Astrocyte (in vitro differentiated cells and primary cell): ENCODE results near the gene VEPH1. TPM values are rescaled to one million over a fixed set of nuclear protein-coding genes. Genes with fewer than 3 reads are reported as not detected.

Experiments
- DNase-seq: peaks from one replicate; pipeline ENCODE4 v3.0.0-alpha.2; 2010; ENCODE audit warnings: low read depth
- FAIRE-seq: peaks from 2 replicates; lab custom pipeline; 2011; peaks lifted over from hg19 to GRCh38; lab: Jason Lieb, UNC
- H2AFZ ChIP-seq: 2 replicates; pipeline ENCODE4 v1.6.0; 2012; ENCODE audit warnings: low read depth, low read length, inconsistent platforms
- H3K27ac ChIP-seq: 2 replicates; pipeline ENCODE4 v1.5.1; 2011; ENCODE audit warnings: low read depth, low read length, inconsistent platforms
- H3K27me3 ChIP-seq: 2 replicates; pipeline ENCODE4 v1.6.0; 2011; ENCODE audit warnings: low read length, inconsistent platforms; ENCODE audit not compliant: insufficient read depth
- H3K36me3 ChIP-seq: 2 replicates; pipeline ENCODE4 v1.5.1; 2011; ENCODE audit warnings: low read length, inconsistent platforms; ENCODE audit not compliant: insufficient read depth
- H3K4me1 ChIP-seq: 2 replicates; pipeline ENCODE4 v1.5.1; 2011; ENCODE audit warnings: low read length, inconsistent platforms; ENCODE audit not compliant: insufficient read depth
- H3K4me2 ChIP-seq: 2 replicates; pipeline ENCODE4 v1.6.0; 2012; ENCODE audit warnings: low read length, inconsistent platforms
- H3K4me3 ChIP-seq: 2 replicates; pipeline ENCODE4 v1.5.1; 2011; ENCODE audit warnings: low read depth, mild to moderate bottlenecking, low read length, inconsistent platforms; ENCODE audit not compliant: insufficient read depth
- H3K79me2 ChIP-seq: 2 replicates; pipeline ENCODE4 v1.6.0; 2012; ENCODE audit warnings: mild to moderate bottlenecking, low read length, inconsistent platforms; ENCODE audit not compliant: insufficient read depth
- H3K9ac ChIP-seq: 2 replicates; pipeline ENCODE4 v1.6.0; 2012; ENCODE audit warnings: mild to moderate bottlenecking, low read length, inconsistent platforms
- H3K9me3 ChIP-seq: 2 replicates; pipeline ENCODE4 v1.5.1; 2012; ENCODE audit warnings: low read depth, mild to moderate bottlenecking, low read length, inconsistent platforms; ENCODE audit not compliant: insufficient read depth
- H4K20me1 ChIP-seq: 2 replicates; pipeline ENCODE4 v1.6.0; 2012; ENCODE audit warnings: low read length, inconsistent platforms; ENCODE audit not compliant: insufficient read depth
- H3K27ac Mint-ChIP-seq: one replicate; pipeline ENCODE4 v1.8.0; 2021; ENCODE audit warnings: mild to moderate bottlenecking, mixed read lengths; ENCODE audit not compliant: unreplicated experiment
- H3K27me3 Mint-ChIP-seq: one replicate; pipeline ENCODE4 v1.8.0; 2021; ENCODE audit warnings: low read depth, mixed read lengths; ENCODE audit not compliant: unreplicated experiment
- H3K36me3 Mint-ChIP-seq: one replicate; pipeline ENCODE4 v1.8.0; 2021; ENCODE audit warnings: low read depth, mixed read lengths; ENCODE audit not compliant: unreplicated experiment
- H3K4me1 Mint-ChIP-seq: one replicate; pipeline ENCODE4 v1.8.0; 2021; ENCODE audit warnings: low read depth, mixed read lengths; ENCODE audit not compliant: unreplicated experiment
- H3K4me3 Mint-ChIP-seq: one replicate; pipeline ENCODE4 v1.8.0; 2021; ENCODE audit warnings: mild to moderate bottlenecking, moderate library complexity, mixed read lengths; ENCODE audit not compliant: unreplicated experiment
- H3K9me3 Mint-ChIP-seq: one replicate; pipeline ENCODE4 v1.8.0; 2021; ENCODE audit warnings: mild to moderate bottlenecking, mixed read lengths; ENCODE audit not compliant: unreplicated experiment
- EZH2 ChIP-seq: IDR thresholded peaks from 2 replicates; pipeline ENCODE4 v1.6.1; 2012; ENCODE audit warnings: mild to moderate bottlenecking, low read length, inconsistent platforms; ENCODE audit not compliant: insufficient read depth
- total RNA-seq: library from RNA; stranded (reverse); gene quantifications from 2 replicates; pipeline ENCODE4 v1.2.1, GENCODE V29; 2021
- TF ChIP-seq, protein P1 (sequence below): IDR thresholded peaks from 2 replicates; pipeline ENCODE4 v1.5.1; 2011; ENCODE audit warnings: low read depth, mild to moderate bottlenecking, inconsistent platforms, low read length, moderate library complexity; ENCODE audit not compliant: insufficient read depth

Gene VEPH1
- total RNA-seq, 1 donor from 2014 or later = 9.4 TPM

DNA sequence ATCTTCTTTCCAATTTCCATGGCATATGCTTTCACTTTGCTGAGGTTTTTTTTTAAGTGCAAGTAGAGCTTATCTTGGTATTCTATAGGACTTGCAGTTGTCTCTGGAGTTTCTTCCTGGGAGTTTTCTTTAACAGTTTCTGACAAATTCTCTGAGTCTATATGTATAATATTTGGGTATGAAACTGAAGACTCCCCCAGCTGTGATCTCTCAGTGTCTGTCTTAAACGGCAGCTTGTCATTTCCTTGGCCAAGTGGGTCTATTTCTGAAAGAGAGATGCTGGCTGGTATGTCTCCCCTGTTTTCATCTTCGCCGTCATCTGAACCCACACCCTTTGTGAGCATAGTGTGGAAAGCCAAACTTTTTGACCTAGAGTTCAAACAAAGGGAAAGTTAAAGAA, 139.8 kb downstream of the VEPH1 start:
- peaks cover 16% of the 10 kb centered on the region for H3K4me1 ChIP-seq
- H3K79me2 ChIP-seq = no peaks in the 10 kb centered on the region
- Mint-ChIP-seq H3K27me3 (no peaks in the 10 kb centered on the region), H3K9me3 (no peaks in the 10 kb centered on the region), H3K4me3 (no peak overlapping the region), H3K4me1 (peaks cover 21% of the 10 kb centered on the region), H3K36me3 (no peaks in the 10 kb centered on the region), H3K27ac (no peak overlapping the region)
- H3K27me3 ChIP-seq = no peaks in the 10 kb centered on the region
- H3K36me3 ChIP-seq = no peaks in the 10 kb centered on the region
- H3K27ac ChIP-seq = no peak overlapping the region
- H4K20me1 ChIP-seq = no peaks in the 10 kb centered on the region
- no peak for TF ChIP-seq EZH2
- TF ChIP-seq, protein P1, sequence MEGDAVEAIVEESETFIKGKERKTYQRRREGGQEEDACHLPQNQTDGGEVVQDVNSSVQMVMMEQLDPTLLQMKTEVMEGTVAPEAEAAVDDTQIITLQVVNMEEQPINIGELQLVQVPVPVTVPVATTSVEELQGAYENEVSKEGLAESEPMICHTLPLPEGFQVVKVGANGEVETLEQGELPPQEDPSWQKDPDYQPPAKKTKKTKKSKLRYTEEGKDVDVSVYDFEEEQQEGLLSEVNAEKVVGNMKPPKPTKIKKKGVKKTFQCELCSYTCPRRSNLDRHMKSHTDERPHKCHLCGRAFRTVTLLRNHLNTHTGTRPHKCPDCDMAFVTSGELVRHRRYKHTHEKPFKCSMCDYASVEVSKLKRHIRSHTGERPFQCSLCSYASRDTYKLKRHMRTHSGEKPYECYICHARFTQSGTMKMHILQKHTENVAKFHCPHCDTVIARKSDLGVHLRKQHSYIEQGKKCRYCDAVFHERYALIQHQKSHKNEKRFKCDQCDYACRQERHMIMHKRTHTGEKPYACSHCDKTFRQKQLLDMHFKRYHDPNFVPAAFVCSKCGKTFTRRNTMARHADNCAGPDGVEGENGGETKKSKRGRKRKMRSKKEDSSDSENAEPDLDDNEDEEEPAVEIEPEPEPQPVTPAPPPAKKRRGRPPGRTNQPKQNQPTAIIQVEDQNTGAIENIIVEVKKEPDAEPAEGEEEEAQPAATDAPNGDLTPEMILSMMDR = no peak
- FAIRE-seq = peak; percentile 39
- H2AFZ ChIP-seq = no peak overlapping the region
- no peak overlapping the region for H3K4me3 ChIP-seq
- no peak overlapping the region for H3K4me2 ChIP-seq
- DNase-seq = no peak
- H3K9me3 ChIP-seq = no peaks in the 10 kb centered on the region
- H3K9ac ChIP-seq = no peak overlapping the region

DNA sequence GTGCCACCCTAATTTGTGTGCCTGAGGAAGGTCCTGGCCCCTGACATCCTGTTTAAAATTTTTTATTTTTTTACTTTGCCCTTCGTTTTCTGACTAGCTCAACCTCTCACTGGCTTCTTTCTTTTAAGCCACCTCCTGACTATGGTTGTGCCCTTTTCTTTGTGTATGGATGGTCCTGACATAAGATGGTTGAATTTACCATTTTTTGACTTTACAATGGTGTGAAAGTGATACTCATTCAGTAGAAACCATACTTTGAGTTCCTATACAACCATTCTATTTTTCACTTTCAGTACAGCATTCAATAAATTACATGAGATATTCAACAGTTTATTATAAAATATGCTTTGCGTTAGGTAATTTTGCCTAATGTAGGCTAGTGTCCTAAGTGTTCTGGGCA, 140.9 kb downstream of the VEPH1 start:
- H3K36me3 ChIP-seq = no peaks in the 10 kb centered on the region
- Mint-ChIP-seq H3K4me1 (peaks cover 21% of the 10 kb centered on the region), H3K27me3 (no peaks in the 10 kb centered on the region), H3K36me3 (no peaks in the 10 kb centered on the region), H3K27ac (no peak overlapping the region), H3K4me3 (no peak overlapping the region), H3K9me3 (no peaks in the 10 kb centered on the region)
- no peaks in the 10 kb centered on the region for H3K27me3 ChIP-seq
- H3K4me3 ChIP-seq = no peak overlapping the region
- H3K79me2 ChIP-seq = no peaks in the 10 kb centered on the region
- no peaks in the 10 kb centered on the region for H3K9me3 ChIP-seq
- FAIRE-seq = no peak
- DNase-seq = no peak
- no peak overlapping the region for H2AFZ ChIP-seq
- no peaks in the 10 kb centered on the region for H4K20me1 ChIP-seq
- no peak overlapping the region for H3K27ac ChIP-seq
- peaks cover 16% of the 10 kb centered on the region for H3K4me1 ChIP-seq
- TF ChIP-seq, protein P1 = no peak
- no peak for TF ChIP-seq EZH2
- H3K9ac ChIP-seq = no peak overlapping the region
- no peak overlapping the region for H3K4me2 ChIP-seq

DNA sequence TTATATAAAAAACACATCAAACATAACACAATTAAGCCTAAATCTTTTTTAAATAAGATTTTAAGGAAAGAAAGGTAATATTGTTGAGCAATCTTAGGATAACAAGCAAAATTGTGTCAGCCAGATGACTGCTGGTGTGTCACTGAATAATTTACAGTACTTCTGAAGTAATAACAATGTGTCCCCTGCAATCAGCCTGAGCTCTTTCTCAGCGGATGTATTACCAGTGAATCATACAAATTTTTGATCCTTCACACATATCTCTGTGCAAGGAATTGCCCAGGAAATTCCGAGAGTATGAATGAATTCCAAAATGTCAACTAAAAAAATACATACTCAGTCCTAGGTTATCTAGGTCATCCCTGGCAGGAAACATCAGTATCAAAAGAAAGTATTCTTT, 143.2 kb downstream of the VEPH1 start:
- H3K9me3 ChIP-seq = no peaks in the 10 kb centered on the region
- Mint-ChIP-seq H3K27me3 (peaks cover 2% of the 10 kb centered on the region), H3K27ac (peak overlapping the region; percentile 67), H3K4me1 (peaks cover 17% of the 10 kb centered on the region), H3K36me3 (no peaks in the 10 kb centered on the region), H3K9me3 (no peaks in the 10 kb centered on the region), H3K4me3 (no peak overlapping the region)
- H3K4me2 ChIP-seq = peak overlapping the region; percentile 38
- H3K4me1 ChIP-seq = peaks cover 16% of the 10 kb centered on the region
- no peaks in the 10 kb centered on the region for H3K27me3 ChIP-seq
- no peak overlapping the region for H3K9ac ChIP-seq
- H3K4me3 ChIP-seq = no peak overlapping the region
- FAIRE-seq = peak; percentile 97
- no peaks in the 10 kb centered on the region for H4K20me1 ChIP-seq
- peak overlapping the region; percentile 57 for H3K27ac ChIP-seq
- H3K36me3 ChIP-seq = no peaks in the 10 kb centered on the region
- TF ChIP-seq, protein P1 = no peak
- peak; percentile 90 for DNase-seq
- H2AFZ ChIP-seq = no peak overlapping the region
- no peaks in the 10 kb centered on the region for H3K79me2 ChIP-seq
